ENCODE results near the gene CTNNA1.

The CTNNA1 gene

DNA sequence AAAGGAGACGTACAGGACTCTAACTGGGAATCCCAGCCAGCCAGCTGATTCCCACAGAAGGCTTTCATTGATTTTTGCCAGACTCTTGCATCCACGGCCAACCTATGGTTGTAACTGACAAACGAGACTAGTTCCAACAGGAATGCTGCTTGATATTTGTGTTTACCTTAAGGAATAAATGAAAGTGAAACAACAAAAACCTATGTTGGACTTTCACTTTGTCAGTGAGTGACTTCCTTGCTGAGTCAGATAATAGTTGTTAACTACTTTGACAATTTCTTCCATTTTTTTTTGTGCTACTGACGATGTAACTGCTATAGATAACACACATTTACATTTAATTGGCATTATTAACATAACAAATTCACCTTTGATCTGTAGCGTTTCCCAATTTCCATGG is 185.3 kb downstream of the CTNNA1 start:
- peaks cover 5 to 32% (median 27%) of the 10 kb centered on the region in 5 donors for H3K36me3 ChIP-seq (ENCODE audit: control insufficient read depth in 5 of 5, insufficient read depth in 5 of 5, low read length in 5 of 5)
- peaks cover 2 to 20% (median 15%) of the 10 kb centered on the region in 5 donors for H3K4me1 ChIP-seq (ENCODE audit: control insufficient read depth in 5 of 5, insufficient read depth in 5 of 5, low read length in 5 of 5)
- H3K9ac ChIP-seq (ENCODE audit: low read length in 5 of 5): no peak overlapping the region
- H3K27ac ChIP-seq (ENCODE audit: low read depth, low read length): no peak overlapping the region
- H3K4me3 ChIP-seq (ENCODE audit: low read depth in 1 of 5, low read length in 5 of 5): no peak overlapping the region
- H3K27me3 ChIP-seq (ENCODE audit: control insufficient read depth in 5 of 5, insufficient read depth in 4 of 5, low read length in 5 of 5): no peaks in the 10 kb centered on the region
- H3K9me3 ChIP-seq (ENCODE audit: control insufficient read depth in 5 of 5, low read length in 5 of 5): no peaks in the 10 kb centered on the region

DNA sequence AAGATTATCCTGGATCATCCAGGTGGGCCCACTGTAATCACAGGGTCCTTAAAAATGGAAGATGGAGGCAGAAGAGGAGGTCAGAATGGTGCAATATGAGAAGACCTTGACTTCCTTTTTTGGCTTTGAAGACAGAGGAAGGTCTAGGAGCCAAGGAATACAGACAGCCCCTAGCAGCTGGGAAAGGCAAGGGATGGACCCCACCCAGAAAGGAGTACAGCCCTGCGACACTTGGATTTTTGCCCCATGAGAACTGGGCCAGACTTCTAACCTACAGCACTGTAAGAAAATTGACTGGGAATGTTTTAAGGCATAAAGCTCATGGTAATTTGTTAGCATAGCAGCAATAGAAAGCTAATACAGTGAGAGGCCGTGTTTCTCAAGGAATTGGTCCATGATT is 188.8 kb downstream of the CTNNA1 start:
- no peaks in the 10 kb centered on the region for H3K9me3 ChIP-seq (ENCODE audit: control insufficient read depth in 5 of 5, low read length in 5 of 5)
- H3K27me3 ChIP-seq (ENCODE audit: control insufficient read depth in 5 of 5, insufficient read depth in 4 of 5, low read length in 5 of 5): no peaks in the 10 kb centered on the region

DNA sequence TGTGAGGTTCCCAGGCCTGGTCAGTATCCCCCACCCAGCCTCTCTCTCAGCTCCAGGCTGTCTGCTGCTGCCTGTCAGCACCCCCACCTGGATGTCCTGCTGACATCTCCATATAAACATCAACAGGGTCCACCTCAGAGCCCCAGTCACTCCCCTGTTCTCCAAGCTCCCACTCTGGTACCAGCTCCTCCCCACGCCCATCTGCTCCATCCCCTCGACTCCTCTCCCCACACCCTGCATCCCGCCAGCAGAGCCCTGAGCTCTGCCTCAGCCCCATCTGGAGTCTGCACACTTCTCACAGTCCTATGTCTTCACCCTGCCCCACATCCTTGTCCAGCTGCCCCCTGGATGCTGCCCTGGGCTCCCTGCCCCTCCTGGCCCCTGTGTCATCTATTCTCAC is 189.6 kb downstream of the CTNNA1 start:
- H3K27me3 ChIP-seq (ENCODE audit: control insufficient read depth in 5 of 5, insufficient read depth in 4 of 5, low read length in 5 of 5): no peaks in the 10 kb centered on the region
- no peaks in the 10 kb centered on the region for H3K9me3 ChIP-seq (ENCODE audit: control insufficient read depth in 5 of 5, low read length in 5 of 5)
- H3K4me3 ChIP-seq (ENCODE audit: low read depth in 1 of 5, low read length in 5 of 5): no peak overlapping the region
- H3K4me1 ChIP-seq (ENCODE audit: control insufficient read depth in 5 of 5, insufficient read depth in 5 of 5, low read length in 5 of 5): peaks cover 0 to under 1% (median 0%) of the 10 kb centered on the region in 5 donors
- peaks cover 0 to 31% (median 18%) of the 10 kb centered on the region in 5 donors for H3K36me3 ChIP-seq (ENCODE audit: control insufficient read depth in 5 of 5, insufficient read depth in 5 of 5, low read length in 5 of 5)
- no peak overlapping the region for H3K27ac ChIP-seq (ENCODE audit: low read depth, low read length)
- H3K9ac ChIP-seq (ENCODE audit: low read length in 5 of 5): no peak overlapping the region

More for the DNA sequence above, 188.8 kb downstream of the CTNNA1 start:
- H3K27ac ChIP-seq (ENCODE audit: low read depth, low read length): no peak overlapping the region
- H3K4me1 ChIP-seq (ENCODE audit: control insufficient read depth in 5 of 5, insufficient read depth in 5 of 5, low read length in 5 of 5): peaks cover 0 to 9% (median 4%) of the 10 kb centered on the region in 5 donors
- no peak overlapping the region for H3K9ac ChIP-seq (ENCODE audit: low read length in 5 of 5)
- no peak overlapping the region for H3K4me3 ChIP-seq (ENCODE audit: low read depth in 1 of 5, low read length in 5 of 5)
- peaks cover 0 to 25% (median 10%) of the 10 kb centered on the region in 5 donors for H3K36me3 ChIP-seq (ENCODE audit: control insufficient read depth in 5 of 5, insufficient read depth in 5 of 5, low read length in 5 of 5)

DNA sequence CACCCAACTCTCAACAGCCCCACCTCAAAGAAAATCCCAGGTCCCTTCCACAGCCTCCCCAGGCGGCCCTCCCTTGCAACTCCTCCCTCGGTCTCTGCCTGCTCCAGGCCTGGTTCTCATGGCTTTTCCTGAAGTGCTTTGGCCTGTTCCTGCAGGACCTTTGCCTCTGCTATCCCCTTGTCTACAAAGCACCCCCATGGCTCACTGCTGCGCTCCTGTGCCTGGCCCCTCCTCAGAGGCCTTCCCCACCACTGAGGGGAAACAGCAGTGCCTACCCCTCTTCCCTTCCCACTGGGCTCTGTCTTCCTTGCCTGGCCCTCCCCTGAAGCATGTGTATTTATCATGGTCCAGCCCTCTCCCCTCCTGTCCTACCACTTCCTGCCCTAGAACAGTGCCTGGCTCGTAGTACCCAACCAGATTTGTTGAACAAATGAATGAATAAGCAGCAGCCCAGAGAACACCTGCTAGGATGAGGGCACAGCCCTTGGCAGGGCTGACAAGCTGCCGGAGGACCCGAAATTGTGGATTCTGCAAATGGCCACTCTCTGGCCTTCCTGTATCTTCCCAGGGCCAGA is 190.5 kb downstream of the CTNNA1 start:
- H3K9ac ChIP-seq (ENCODE audit: low read length in 5 of 5): no peak overlapping the region
- peaks cover 0 to 38% (median 19%) of the 10 kb centered on the region in 5 donors for H3K36me3 ChIP-seq (ENCODE audit: control insufficient read depth in 5 of 5, insufficient read depth in 5 of 5, low read length in 5 of 5)
- no peaks in the 10 kb centered on the region for H3K27me3 ChIP-seq (ENCODE audit: control insufficient read depth in 5 of 5, insufficient read depth in 4 of 5, low read length in 5 of 5)
- H3K4me1 ChIP-seq (ENCODE audit: control insufficient read depth in 5 of 5, insufficient read depth in 5 of 5, low read length in 5 of 5): peaks cover 0 to 9% (median 7%) of the 10 kb centered on the region in 5 donors
- no peak overlapping the region for H3K27ac ChIP-seq (ENCODE audit: low read depth, low read length)
- H3K9me3 ChIP-seq (ENCODE audit: control insufficient read depth in 5 of 5, low read length in 5 of 5): no peaks in the 10 kb centered on the region
- no peak overlapping the region for H3K4me3 ChIP-seq (ENCODE audit: low read depth in 1 of 5, low read length in 5 of 5)

DNA sequence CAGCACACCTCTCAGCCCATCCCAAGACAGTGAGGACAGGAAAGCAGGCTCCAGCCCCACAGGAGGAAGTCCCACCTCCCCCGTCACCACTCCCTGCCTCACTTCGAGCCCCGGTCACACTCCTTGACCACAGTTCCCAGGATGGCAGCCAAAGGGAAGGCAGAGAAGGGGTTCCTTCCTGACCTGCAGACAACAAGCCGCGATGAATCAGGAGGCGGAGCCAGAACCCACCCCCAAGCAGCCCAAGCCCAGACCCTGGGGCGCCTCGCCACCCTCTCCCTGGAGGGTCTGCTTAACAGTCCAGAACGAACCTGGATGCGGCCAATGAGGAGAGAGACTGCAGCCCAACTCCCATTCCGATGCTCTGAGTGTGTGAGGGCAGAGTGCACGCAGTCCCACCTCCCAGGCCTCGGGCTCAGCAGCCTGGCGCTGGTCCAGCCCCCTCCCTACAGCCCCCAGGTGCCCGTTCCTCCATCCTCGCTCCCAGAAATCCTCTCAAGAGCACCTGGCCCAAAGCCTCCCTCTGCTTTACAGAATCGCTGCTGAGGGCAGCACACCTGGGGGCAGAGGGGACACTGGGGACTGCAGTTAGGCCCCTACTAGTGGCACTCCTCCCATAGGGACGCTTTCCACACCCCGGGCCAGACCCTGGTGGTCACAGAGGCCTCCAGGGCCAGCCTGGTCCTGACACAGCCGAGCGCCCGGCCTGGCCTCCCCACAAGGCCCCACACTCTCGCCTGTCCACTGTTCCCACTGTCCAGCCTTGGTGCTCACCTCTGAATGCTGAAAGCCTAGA is 191.5 kb downstream of the CTNNA1 start:
- Histone ChIP-seq H3K36me3 (ENCODE audit: control insufficient read depth in 5 of 5, insufficient read depth in 5 of 5, low read length in 5 of 5) (peaks cover 0 to 38% (median 19%) of the 10 kb centered on the region in 5 donors), H3K4me3 (ENCODE audit: low read depth in 1 of 5, low read length in 5 of 5) (no peak overlapping the region), H3K27me3 (ENCODE audit: control insufficient read depth in 5 of 5, insufficient read depth in 4 of 5, low read length in 5 of 5) (no peaks in the 10 kb centered on the region), H3K9me3 (ENCODE audit: control insufficient read depth in 5 of 5, low read length in 5 of 5) (no peaks in the 10 kb centered on the region), H3K4me1 (ENCODE audit: control insufficient read depth in 5 of 5, insufficient read depth in 5 of 5, low read length in 5 of 5) (peaks cover 0 to 17% (median 16%) of the 10 kb centered on the region in 5 donors), H3K27ac (ENCODE audit: low read depth, low read length) (no peak overlapping the region), H3K9ac (ENCODE audit: low read length in 5 of 5) (no peak overlapping the region)

DNA sequence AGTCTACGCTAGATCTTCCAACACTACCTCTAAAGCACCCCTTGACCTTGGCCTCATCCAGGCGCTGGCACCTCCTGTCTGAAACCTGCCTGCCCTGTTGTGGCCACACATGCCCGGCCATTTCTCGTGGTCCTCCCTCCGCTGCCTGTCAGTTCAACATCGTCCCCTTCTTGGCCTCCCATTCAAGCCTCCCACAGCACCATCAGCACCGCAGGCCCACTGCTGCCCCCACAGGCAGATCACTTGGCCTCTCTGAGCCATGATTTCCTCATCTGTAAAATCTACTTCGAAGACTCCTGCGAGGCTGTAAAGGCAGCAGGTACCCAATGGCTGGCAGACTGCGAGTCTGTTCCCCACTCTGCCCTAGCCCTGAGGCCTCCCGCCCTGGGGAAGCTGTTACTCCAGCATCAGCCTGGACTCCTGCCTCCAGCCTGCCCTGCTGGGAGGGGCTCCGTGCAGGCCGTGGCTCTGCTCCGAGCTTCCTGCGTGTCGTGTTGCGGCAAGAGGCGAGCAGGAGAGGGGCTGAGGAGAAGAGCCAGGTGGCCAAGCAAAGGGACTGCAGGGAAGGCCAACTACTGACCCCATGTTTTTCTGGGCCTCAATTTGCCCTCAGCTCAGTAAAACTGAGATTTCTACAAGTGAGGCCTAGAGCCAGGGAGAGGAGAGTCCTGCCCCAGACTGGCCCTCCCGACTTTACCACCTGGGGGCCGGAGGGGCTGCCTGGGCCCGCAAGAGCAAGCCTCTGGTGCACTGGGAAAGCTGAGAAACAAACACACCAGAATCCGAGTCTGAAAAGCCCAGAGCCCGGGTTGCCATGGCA is 192.4 kb downstream of the CTNNA1 start:
- Histone ChIP-seq H3K27me3 (ENCODE audit: control insufficient read depth in 5 of 5, insufficient read depth in 4 of 5, low read length in 5 of 5) (no peaks in the 10 kb centered on the region), H3K9me3 (ENCODE audit: control insufficient read depth in 5 of 5, low read length in 5 of 5) (no peaks in the 10 kb centered on the region), H3K36me3 (ENCODE audit: control insufficient read depth in 5 of 5, insufficient read depth in 5 of 5, low read length in 5 of 5) (peaks cover 0 to 38% (median 19%) of the 10 kb centered on the region in 5 donors), H3K9ac (ENCODE audit: low read length in 5 of 5) (no peak overlapping the region), H3K27ac (ENCODE audit: low read depth, low read length) (no peak overlapping the region), H3K4me3 (ENCODE audit: low read depth in 1 of 5, low read length in 5 of 5) (no peak overlapping the region), H3K4me1 (ENCODE audit: control insufficient read depth in 5 of 5, insufficient read depth in 5 of 5, low read length in 5 of 5) (peaks cover 2 to 26% (median 25%) of the 10 kb centered on the region in 5 donors)

DNA sequence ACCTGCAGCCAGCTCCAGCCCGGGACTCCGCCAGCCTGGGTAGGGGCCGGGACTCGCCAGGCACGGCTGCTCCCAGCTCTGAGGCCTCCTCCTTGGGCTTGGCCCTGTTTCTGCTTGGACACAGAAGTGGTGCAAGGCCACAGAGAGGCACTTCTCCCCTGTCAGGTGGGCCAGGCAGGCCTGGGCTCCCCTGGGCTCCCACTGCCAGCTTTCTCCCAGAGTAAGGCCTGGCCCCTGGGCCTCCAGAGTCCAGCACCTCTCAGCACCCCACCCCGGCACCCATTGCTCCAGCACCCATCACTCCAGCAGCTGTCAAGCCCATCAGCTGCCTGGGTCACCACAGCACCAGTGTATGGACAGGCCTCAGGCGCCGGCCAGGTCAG is 193.0 kb downstream of the CTNNA1 start:
- Histone ChIP-seq H3K27ac (ENCODE audit: low read depth, low read length) (no peak overlapping the region), H3K4me1 (ENCODE audit: control insufficient read depth in 5 of 5, insufficient read depth in 5 of 5, low read length in 5 of 5) (peaks cover 2 to 32% (median 29%) of the 10 kb centered on the region in 5 donors), H3K9ac (ENCODE audit: low read length in 5 of 5) (no peak overlapping the region)

DNA sequence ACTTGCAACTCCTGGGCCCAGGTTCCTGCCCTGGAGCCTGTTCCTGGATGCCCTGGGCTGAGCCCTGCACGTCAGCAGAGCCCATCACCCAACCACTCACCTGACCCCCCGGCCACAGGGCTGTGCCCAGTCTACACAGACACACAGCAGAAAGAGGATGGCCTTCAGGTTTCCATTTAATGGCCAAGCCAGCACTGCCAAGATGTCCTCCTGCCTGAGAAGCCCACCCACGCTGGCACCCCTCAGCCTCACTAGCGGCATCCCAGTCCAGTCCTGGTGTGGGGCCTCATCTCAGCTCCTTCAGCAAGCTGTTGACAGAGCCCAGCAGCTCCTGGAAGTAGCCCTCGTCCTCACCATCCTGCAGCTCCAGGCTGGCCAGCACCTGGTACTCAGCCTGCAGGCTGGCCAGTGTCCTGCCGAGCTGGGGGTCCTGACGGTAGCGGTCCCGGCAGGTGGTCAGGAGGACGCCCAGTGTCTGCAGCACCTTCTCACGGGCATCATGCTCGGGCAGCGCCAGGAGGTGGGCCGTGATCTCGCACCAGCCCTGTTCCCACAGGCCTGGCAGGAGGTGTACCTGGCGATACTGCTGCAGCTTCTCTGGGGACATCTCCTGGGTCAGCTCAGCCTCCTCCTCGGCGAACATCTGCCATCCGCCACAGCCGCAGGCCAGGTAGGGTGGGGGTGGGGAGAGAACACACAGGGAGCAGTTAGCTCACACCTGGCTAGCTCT is 193.8 kb downstream of the CTNNA1 start:
- peaks cover 5 to 39% (median 33%) of the 10 kb centered on the region in 5 donors for H3K4me1 ChIP-seq (ENCODE audit: control insufficient read depth in 5 of 5, insufficient read depth in 5 of 5, low read length in 5 of 5)
- H3K4me3 ChIP-seq (ENCODE audit: low read depth in 1 of 5, low read length in 5 of 5): no peak overlapping the region
- H3K27me3 ChIP-seq (ENCODE audit: control insufficient read depth in 5 of 5, insufficient read depth in 4 of 5, low read length in 5 of 5): no peaks in the 10 kb centered on the region
- H3K36me3 ChIP-seq (ENCODE audit: control insufficient read depth in 5 of 5, insufficient read depth in 5 of 5, low read length in 5 of 5): peaks cover 0 to 38% (median 19%) of the 10 kb centered on the region in 5 donors
- H3K9ac ChIP-seq (ENCODE audit: low read length in 5 of 5): no peak overlapping the region
- no peak overlapping the region for H3K27ac ChIP-seq (ENCODE audit: low read depth, low read length)
- H3K9me3 ChIP-seq (ENCODE audit: control insufficient read depth in 5 of 5, low read length in 5 of 5): no peaks in the 10 kb centered on the region

More for the DNA sequence above, 193.0 kb downstream of the CTNNA1 start:
- Histone ChIP-seq H3K9me3 (ENCODE audit: control insufficient read depth in 5 of 5, low read length in 5 of 5) (no peaks in the 10 kb centered on the region), H3K27me3 (ENCODE audit: control insufficient read depth in 5 of 5, insufficient read depth in 4 of 5, low read length in 5 of 5) (no peaks in the 10 kb centered on the region), H3K36me3 (ENCODE audit: control insufficient read depth in 5 of 5, insufficient read depth in 5 of 5, low read length in 5 of 5) (peaks cover 0 to 38% (median 19%) of the 10 kb centered on the region in 5 donors), H3K4me3 (ENCODE audit: low read depth in 1 of 5, low read length in 5 of 5) (no peak overlapping the region)

DNA sequence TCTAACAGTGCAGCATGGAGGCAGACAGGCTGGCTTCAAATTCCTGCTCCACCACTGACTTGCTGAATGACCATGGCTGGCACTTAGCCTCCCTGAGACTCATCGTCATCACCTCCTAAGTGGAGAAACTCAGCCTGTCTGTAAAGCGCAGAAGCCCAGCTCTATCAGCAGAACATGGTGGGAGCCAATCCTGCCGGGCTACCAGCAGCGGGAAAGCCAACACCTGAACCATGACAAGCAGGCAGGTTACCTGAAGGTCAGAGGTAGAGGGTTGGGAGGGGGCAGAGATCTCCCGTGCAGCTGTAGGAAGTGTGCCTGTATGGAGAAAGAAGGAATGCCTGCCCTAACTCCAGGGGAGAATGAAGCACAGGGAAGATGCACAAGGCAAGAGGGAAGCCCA is 194.6 kb downstream of the CTNNA1 start:
- Histone ChIP-seq H3K27me3 (ENCODE audit: control insufficient read depth in 5 of 5, insufficient read depth in 4 of 5, low read length in 5 of 5) (no peaks in the 10 kb centered on the region), H3K36me3 (ENCODE audit: control insufficient read depth in 5 of 5, insufficient read depth in 5 of 5, low read length in 5 of 5) (peaks cover 0 to 38% (median 19%) of the 10 kb centered on the region in 5 donors), H3K9ac (ENCODE audit: low read length in 5 of 5) (no peak overlapping the region), H3K27ac (ENCODE audit: low read depth, low read length) (no peak overlapping the region), H3K9me3 (ENCODE audit: control insufficient read depth in 5 of 5, low read length in 5 of 5) (no peaks in the 10 kb centered on the region), H3K4me1 (ENCODE audit: control insufficient read depth in 5 of 5, insufficient read depth in 5 of 5, low read length in 5 of 5) (peaks cover 9 to 47% (median 41%) of the 10 kb centered on the region in 5 donors), H3K4me3 (ENCODE audit: low read depth in 1 of 5, low read length in 5 of 5) (no peak overlapping the region)
